ENCODE results near the gene NXF2B.

DNA sequence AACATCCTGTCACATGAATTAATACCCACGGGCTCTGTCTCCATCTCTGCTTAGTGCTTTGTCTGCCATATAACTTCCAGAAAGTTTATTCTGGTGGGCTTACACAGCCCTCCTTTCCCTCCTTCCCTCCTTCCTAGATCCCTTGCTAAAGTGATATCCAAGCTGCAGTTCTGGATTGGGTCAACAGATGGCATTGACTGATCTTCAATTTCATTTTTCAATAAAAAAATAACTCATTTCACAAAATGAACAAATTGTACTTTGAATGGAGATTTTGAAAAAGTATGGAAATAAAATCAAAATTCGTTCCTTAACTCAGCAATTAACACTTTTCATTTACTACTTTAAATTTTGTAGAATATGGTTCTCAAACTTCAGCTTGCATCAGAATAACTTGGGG is 97.9 kb downstream of the NXF2B start:
- TF ChIP-seq POLR2A (IDR thresholded peaks at IDR 0.05; ENCODE audit: low read depth, low read length): no peak
- TF ChIP-seq FOS (IDR thresholded peaks at IDR 0.05; ENCODE audit: borderline replicate concordance, extremely low read depth, insufficient read length): no peak
- TF ChIP-seq, protein P1, sequence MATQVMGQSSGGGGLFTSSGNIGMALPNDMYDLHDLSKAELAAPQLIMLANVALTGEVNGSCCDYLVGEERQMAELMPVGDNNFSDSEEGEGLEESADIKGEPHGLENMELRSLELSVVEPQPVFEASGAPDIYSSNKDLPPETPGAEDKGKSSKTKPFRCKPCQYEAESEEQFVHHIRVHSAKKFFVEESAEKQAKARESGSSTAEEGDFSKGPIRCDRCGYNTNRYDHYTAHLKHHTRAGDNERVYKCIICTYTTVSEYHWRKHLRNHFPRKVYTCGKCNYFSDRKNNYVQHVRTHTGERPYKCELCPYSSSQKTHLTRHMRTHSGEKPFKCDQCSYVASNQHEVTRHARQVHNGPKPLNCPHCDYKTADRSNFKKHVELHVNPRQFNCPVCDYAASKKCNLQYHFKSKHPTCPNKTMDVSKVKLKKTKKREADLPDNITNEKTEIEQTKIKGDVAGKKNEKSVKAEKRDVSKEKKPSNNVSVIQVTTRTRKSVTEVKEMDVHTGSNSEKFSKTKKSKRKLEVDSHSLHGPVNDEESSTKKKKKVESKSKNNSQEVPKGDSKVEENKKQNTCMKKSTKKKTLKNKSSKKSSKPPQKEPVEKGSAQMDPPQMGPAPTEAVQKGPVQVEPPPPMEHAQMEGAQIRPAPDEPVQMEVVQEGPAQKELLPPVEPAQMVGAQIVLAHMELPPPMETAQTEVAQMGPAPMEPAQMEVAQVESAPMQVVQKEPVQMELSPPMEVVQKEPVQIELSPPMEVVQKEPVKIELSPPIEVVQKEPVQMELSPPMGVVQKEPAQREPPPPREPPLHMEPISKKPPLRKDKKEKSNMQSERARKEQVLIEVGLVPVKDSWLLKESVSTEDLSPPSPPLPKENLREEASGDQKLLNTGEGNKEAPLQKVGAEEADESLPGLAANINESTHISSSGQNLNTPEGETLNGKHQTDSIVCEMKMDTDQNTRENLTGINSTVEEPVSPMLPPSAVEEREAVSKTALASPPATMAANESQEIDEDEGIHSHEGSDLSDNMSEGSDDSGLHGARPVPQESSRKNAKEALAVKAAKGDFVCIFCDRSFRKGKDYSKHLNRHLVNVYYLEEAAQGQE (IDR thresholded peaks at IDR 0.05; ENCODE audit: low read depth, low read length): no peak
- no peak for TF ChIP-seq GATAD2B (conservative IDR thresholded peaks at IDR 0.05; ENCODE audit: low read depth)
- TF ChIP-seq BCL11A (IDR thresholded peaks at IDR 0.05; ENCODE audit: low read depth, low read length): no peak
- TF ChIP-seq MXI1 (IDR thresholded peaks at IDR 0.05; ENCODE audit: low read depth, low read length): no peak
- TF ChIP-seq NFIC (IDR thresholded peaks at IDR 0.05; ENCODE audit: low read depth, low read length): no peak
